Stimulated activated CD8-positive, alpha-beta memory T cell treated with anti-CD3 and anti-CD28 coated beads, Interleukin-15, amount 100 ng/mL, for 48 hours (primary cell): Measurements from ENCODE around the gene TRPV4.

ENCODE experiments used
- DNase-seq, 2 donors: peaks; one replicate each; pipeline ENCODE4 v3.0.0-alpha.2; 2020; ENCODE audit warnings: low read depth in 2 of 2

The TRPV4 gene

GRCh38 chr12:109828754-109829511 is 4.3 kb downstream of the TRPV4 start:
- no peak for DNase-seq

GRCh38 chr12:109827566-109828550 is 5.3 kb downstream of the TRPV4 start:
- no peak for DNase-seq

GRCh38 chr12:109827080-109827479 is 6.1 kb downstream of the TRPV4 start:
- DNase-seq, result no peak

GRCh38 chr12:109824731-109825130 is 8.5 kb downstream of the TRPV4 start:
- no peak for DNase-seq

GRCh38 chr12:109822951-109823411 is 10.2 kb downstream of the TRPV4 start:
- DNase-seq, result no peak

- DNase-seq, result no peak
Measured at GRCh38 chr12:109822416-109822815, 10.8 kb downstream of the TRPV4 start.

- no peak for DNase-seq
Measured at GRCh38 chr12:109821968-109822367, 11.2 kb downstream of the TRPV4 start.

- DNase-seq, result no peak
Measured at GRCh38 chr12:109820816-109821381, 12.3 kb downstream of the TRPV4 start.

- no peak for DNase-seq
Measured at GRCh38 chr12:109818905-109819500, 14.2 kb downstream of the TRPV4 start.

- DNase-seq, result no peak
Measured at GRCh38 chr12:109818253-109818652, 14.9 kb downstream of the TRPV4 start.

GRCh38 chr12:109817627-109818231 is 15.5 kb downstream of the TRPV4 start:
- no peak for DNase-seq

- no peak for DNase-seq
Measured at GRCh38 chr12:109816870-109817269, 16.3 kb downstream of the TRPV4 start.

GRCh38 chr12:109815757-109816617 is 17.2 kb downstream of the TRPV4 start:
- no peak for DNase-seq

- no peak for DNase-seq
Measured at GRCh38 chr12:109815225-109815624, 18.0 kb downstream of the TRPV4 start.

GRCh38 chr12:109814600-109815150 is 18.5 kb downstream of the TRPV4 start:
- no peak for DNase-seq

- no peak for DNase-seq
Measured at GRCh38 chr12:109813810-109814416, 19.3 kb downstream of the TRPV4 start.

GRCh38 chr12:109811624-109811995 is 21.6 kb downstream of the TRPV4 start:
- DNase-seq, result no peak

GRCh38 chr12:109810954-109811623 is 22.1 kb downstream of the TRPV4 start:
- no peak for DNase-seq
